Measurements from ENCODE around the gene WDR88.
"Not testable (repeated sequence)": the region's sequence is repeated elsewhere in the genome, so short reads cannot be mapped to it uniquely, and the experiment has no call there.

WDR88 gene

DNA sequence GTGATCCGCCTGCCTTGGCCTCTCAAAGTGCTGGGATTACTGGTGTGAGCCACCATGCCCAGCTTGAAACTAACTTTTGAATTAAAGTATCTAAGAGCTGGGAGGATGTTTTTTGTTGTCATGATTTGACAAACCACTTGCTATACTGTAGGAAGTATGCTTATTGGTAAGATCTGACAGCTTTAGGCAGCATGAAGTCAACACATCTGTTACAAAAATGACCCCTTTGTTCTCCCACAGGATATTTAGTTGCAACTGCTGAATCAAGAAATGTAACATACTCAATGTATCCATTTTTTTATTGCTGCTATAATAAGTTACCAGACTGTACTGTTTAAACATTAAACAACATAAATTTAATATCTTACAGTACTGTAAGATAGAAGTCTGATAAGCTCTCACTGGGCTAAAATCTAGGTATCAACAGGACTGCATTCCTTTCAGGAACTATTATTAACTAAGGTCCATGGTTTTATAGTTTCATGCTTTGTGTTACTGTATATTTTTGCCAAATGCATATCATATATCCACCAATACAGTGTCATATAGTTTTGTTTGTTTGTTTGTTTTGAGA, 39.4 kb downstream of the WDR88 start:
- DNase-seq (ENCODE audit: low spot score), result no peak

DNA sequence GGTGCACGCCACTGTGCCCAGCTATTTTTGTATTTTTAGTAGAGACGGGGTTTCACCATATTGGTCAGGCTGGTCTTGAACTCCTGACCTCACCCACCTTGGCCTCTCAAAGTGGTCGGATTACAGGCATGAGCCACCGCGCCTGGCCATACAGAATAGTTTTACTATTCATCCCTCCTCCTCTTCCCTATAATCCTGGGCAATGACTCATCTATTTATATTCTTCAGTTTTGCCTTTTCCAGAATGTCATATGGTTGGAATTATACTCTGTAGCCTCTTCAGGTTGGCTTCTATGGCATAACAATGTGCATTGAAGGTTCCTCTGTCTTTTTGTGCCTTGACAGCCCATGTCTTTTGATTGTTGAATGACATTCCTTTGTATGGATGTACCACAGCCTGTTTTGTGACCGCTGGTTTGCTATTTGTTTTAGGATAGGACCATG, 40.0 kb downstream of the WDR88 start:
- DNase-seq (ENCODE audit: low spot score), result no peak

DNA sequence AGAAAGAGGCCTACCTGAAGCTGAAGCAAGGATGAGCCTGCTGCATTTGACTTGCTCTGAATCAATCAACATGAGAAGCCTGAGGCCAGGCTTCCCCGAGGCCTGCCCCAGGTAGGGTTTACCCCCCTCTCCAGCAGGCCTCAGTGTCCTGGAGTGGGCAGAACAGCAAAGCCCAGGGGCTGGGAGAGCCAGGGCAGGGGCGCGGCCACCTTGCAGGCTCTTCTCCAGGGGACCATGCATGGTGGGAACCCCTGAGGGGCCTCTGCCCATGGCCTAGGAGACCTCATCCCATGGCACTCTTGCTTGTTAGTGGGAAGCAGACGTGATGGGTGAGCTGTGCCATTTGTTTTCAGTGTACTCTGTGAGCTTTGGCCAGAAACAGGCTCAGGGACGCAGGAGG, 42.3 kb downstream of the WDR88 start:
- no peak for DNase-seq (ENCODE audit: low spot score)

DNA sequence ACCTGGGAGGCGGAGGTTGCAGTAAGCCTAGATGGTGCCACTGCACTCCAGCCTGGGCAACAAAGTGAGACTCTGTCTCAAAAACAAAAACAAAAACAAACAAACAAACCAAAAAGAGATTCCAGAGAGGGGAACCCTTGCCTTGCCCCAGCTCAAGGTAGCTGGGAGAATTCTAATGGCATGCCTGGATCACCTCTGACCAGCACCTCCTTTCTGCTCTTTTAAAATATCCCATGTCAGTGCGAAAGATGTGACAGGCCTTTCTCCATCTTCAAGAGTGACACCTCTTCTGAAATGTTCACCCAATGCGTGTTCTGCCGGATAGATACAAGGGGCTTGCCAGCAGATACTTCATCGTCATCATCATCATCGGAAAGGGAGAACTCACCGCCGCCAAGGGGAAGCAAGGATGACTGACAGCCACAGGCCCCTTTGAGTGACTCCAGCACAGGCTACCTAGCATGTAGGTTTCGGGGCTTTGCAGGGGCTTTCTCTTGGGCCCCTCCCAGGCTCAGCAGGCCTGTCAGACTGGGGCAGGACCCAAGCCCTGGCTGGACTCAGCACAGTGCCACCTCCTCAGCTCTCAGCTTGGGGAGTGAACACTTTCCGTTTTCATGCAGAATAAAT, 43.4 kb downstream of the WDR88 start:
- DNase-seq (ENCODE audit: low spot score), result no peak

DNA sequence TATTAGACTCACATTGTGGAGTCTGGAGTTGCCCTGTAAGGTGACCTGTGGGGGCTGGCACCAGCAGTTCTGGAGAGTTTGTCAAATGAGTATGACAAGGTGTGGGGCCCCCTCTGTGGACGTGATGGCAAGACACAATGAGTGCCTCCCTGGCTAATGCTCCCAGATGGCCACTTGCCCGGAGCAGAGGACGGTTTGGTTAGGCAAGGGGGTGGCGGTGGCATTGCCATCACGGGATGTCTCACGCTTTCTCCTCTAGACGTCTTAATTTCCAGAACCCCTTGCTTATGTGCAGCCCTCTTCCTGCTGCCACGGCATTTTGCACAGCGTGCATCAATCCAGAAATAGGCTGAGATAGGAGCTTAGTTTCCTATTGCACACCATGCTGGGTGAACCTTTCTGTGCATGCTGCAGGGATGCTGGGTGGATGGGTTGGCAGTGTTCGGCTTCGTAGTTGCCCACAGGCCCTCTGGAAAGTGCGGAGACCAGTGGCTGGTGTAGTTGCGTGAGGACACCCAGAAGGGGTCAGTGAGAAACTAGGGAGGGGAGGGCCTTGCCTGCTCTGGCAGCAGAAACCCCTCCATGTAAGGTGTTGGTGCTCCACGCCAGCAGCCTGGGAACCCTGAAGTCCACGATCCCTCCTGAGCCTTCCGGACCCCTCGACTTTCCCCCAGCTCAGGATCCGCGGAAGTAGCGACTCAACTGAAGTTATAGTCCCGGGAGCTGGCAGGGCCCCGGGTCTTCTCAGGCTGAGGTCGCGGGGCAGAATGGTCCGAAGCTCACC, 44.2 kb downstream of the WDR88 start:
- DNase-seq (ENCODE audit: low spot score), result no peak

DNA sequence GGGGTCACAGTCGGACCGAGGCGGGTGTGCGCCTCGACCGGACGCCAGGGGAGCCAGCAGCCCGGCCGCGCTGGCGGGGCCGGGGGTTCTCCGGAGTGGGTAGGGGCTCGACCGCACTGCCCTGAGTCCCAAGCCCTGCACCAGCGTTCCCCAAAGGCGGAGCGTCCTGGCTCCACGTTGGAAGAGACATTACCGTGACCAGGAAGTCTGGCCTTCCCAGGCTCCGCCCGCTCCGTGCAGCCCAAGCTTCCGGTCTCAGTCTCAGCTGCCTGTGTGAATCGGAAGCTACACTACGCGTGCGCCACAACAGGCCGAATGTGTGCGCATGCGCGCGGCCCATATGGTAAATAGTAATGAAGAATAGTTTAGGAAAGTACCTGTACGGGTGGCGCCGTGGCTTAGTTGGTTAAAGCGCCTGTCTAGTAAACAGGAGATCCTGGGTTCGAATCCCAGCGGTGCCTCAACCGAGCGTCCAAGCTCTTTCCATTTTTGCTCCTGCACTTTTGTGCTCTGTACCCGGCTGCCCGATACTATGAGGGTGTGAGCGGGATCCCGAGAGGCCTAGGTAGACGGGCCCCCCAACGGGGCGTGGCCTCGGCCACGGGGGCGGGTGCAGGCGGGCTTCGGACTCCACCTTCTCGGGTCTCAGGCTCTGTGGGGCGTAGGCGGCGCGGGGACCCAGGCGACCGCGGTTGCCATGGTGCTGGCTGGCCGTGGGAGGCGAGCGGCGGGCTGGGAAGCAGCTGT, 44.9 kb downstream of the WDR88 start:
- peak; percentile 99 for DNase-seq (ENCODE audit: low spot score)

DNA sequence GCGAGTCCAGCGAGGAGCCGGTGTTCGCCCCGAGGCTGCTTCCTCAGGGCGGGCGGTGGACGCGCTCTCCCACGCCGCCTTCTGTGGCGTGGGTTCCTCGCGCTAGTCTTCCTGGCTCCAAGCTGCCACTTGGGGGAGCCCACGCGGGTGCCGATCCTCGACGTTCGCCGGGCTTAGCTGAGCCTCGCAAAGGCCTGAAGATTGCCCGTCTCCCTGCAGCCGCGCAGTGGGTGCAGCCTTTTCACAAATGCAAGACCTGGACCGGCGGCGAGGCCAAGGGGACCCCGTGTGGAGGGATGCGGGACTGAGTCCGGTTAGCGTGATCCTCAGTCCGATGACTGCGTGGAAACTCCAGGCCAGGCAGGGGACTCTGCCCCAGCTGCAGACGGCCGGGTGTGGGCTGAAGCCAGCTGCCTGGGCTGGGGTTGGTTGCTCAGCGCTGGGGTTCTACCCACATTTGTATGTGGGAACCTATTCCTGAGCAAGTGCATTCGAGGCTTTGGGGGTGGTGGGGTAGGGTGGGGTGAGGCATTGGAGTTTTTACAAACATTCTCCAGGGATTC, 45.6 kb downstream of the WDR88 start:
- no peak for DNase-seq (ENCODE audit: low spot score)

DNA sequence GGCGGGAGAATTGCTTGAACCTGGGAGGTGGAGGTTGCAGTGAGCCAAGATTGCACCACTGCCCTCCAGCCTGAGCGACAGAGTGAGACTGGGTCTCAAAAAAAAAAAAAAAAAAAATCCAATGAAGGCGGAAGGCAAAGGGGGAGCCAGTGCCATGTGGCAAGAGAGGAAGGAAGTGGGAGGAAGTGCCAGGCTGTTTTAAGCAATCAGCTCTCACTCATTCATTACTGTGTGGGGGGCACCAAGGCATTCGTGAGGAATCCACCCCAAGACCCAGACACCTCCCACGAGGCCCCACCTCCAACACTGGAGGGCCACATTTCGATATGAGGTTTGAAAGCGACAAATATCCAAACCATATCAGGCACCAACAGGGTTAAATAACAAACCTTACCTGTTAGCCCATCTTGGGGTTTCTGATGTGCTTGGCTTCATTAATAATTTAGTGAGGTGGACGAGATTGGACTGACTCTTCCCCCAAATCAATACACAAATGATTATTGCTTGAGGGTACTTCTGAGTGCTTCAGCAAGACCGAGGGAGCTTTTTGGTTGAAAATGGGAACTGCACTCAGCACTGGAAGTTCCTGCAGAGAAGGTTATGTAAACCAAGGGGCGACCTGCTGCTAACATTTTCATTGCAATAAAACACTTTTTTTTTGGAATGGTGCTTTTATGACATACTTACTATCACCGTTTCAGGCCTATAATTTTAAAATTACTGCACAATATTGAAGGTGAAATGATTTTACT, 54.7 kb downstream of the WDR88 start:
- no peak for DNase-seq (ENCODE audit: low spot score)

DNA sequence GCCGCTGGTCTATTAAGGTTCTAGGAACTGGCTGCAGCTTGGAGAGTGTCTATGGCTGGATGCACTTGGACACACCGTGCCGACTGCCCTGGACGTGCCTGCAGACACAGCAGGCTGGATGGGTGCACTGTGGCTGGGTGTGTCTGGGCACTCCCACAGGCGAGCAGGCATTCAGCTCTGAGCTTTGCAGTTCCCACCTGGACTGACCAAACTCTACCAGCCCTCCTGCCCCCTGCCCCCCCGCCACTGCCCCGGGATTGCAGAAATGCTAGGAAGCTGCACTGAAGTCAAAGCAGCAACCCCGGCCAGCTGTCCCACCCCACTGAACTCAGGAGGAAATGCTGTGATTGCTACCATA, 55.2 kb downstream of the WDR88 start:
- no peak for DNase-seq (ENCODE audit: low spot score)

DNA sequence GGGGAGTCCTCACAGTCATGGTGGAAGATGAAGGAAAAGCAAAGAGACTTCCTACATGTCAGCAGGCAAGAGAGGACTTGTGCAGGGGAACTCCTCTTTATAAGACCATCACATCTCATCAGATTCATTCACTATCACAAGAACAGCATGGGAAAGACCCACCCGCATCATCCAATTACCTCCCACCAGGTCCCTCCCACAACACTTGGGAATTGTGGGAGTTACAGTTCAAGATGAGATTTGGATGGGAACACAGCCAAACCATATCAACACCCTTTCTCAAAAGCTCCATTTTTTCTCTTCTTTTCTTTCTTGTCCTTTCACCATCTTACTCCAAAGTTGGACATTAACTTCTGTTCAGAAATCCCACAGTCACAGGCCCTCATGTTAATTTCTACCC, 57.5 kb downstream of the WDR88 start:
- DNase-seq (ENCODE audit: low spot score), result no peak

DNA sequence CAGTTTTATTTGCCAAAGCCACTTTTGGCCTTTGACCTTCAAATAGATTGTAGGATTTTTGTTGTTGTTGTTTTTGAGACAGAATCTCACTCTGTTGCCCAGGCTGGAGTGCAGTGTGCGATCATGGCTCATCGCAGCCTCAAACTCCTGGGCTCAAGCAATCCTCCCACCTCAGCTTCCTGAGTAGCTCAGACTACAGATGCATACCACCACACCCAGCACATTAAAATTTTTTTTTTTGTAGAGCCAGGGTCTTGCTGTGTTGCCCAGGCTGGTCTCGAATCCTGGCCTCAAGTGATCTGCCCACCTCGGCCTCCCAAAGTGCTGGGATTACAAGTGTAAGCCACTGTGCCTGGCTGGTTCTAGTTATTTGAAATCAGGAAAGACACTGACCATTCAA, 59.2 kb downstream of the WDR88 start:
- DNase-seq (ENCODE audit: low spot score), result not testable (repeated sequence)

DNA sequence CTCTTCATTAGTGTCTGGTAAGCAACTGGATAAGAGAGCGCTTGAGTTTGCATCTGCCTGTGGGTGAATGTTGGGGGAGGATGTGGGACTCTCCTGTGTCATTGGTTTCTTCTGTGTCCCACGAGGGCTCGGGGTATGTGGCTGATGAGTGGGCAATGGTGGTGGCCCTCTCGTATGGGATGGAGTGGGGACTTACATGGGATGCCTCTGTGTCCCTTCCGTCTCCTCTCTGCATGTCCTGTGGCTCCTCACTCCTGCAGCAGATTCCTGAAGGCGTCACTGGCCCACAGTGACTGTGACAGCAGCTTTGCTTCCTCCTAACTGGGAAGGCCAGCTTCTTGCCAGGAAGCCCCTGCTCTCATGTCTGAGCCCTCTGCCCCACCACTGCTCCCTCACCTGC, 59.6 kb downstream of the WDR88 start:
- DNase-seq (ENCODE audit: low spot score), result no peak

DNA sequence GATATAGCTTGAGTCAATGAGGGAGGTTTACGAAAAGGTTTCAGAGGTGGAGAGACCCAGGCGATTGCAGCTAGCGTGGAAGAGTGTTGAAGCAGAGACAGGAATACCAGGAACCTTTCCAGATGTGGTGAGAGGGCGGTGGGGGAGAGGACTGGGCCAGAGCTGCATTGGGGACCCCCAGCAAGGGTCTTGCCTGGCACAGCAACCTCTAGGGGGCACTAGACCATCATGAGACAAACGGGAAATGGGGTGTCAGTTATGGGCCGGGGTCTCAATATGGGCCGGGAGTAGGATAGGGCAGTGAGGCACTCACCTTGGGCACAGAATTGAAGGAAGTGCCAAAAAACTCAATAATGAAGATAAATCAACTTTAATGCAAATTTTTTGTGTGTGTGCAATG, 60.1 kb downstream of the WDR88 start:
- DNase-seq (ENCODE audit: low spot score), result no peak

DNA sequence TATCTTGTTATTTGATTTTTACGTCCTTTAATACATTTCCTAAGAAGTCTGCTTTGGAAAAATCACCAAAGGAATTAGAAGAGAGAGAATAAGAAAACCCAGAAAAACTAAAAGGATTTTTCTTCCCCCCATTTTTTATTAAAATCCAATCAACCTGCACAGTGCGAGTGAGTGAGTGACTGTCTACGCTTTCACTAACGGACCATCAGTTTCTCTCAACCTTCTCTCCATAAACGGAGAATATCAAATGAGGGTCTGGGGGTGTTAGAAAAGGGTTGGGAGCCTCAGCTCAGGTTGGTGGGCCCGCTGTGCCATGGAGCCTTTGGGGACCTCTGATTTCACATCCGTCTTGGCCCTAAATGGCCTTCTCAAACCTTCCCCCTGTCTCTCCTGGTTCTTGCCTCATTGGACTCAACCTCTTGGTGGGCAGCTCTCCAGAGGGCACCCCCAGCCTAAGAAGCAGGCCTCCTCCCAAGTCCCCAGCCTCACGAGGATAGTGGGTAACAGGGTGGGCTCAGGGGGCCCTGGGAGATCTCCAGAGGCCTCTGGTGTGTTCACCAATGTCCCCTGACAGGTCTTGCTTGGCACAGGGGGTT, 61.5 kb downstream of the WDR88 start:
- no peak for DNase-seq (ENCODE audit: low spot score)

DNA sequence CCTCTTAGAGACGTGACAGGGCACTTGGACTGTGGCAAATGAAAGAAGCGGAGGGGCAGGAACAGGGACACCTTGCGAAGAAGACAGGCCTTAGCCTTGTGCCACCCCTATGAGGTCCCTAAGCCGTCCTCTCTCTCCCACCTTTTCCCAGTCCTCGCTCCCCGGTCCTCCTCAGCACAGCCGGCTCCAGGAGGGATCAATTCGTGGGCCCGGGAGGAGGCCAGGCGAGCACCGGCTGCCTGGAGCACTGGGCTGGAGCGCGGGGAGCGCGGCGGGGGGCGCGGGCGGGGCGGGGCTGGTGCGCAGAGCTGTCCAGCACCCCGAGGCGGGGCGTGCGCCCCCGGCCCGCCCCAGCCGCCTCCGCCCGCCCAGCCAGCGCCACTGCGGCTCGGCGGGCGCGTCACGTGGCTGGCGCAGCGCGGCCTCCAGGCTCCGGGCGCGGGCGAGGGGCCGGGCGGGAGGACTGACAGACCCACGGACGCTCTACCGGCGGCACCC, 62.0 kb downstream of the WDR88 start, which contains the start of gene LRP3:
Gene LRP3, plus strand, starts transcription at position 466 of the 498 bp plus-strand sequence. CDS start 456 bp downstream, outside the sequence.
- no peak for DNase-seq (ENCODE audit: low spot score)

DNA sequence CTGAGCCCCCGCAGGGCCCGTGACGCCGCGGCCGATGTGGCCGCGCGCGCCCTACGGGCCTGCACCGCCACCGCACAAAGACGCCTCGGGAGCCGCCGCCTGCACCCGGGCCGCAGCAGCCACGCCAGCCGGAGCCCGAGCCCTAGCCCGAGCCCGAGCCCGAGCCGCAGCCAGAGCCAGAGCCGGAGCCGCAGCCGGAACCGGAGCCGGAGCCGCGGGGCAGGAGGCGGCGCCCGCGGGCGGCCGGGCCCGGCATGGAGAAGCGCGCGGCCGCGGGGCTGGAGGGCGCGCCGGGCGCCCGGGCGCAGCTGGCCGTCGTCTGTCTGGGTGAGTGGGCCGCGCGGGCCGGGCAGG, 62.6 kb downstream of the WDR88 start:
- no peak for DNase-seq (ENCODE audit: low spot score)

DNA sequence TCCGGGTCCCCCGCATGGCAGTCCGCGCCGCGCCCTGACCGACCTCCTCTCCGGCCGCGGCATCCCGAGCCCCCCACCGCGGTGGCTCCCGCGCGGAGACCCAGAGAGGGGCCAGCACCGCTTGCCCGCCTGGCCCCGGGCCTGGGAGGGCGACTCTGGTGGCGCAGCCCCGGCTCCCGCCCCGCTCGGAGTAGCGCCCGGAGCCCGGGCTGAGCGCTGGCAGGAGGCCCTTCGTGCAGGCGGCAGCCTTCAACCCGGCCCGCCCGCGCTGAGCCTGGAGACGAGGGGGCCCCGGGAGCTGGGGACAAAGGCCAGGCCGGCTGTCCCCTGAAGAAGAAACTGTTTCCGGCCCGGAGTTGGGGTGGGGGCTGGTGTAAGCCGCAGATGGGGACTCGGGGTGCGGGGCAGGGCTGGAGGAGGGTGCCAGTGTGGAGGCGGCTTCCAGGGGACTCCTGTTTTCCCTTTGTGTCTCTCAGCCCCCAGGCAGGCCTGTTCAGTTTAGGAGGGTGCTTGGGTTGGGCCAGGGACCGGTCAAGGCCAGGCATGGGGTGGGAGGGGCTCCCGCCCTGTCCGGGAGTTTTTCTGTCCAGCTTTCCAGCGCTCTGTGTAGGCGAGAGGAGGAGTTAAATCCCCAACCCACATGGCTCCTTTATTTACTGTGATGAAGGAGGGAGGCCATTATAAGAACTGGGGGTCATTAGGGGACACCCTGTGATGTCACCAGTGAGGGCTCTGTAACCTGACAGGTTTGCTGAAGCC, 63.2 kb downstream of the WDR88 start:
- no peak for DNase-seq (ENCODE audit: low spot score)

DNA sequence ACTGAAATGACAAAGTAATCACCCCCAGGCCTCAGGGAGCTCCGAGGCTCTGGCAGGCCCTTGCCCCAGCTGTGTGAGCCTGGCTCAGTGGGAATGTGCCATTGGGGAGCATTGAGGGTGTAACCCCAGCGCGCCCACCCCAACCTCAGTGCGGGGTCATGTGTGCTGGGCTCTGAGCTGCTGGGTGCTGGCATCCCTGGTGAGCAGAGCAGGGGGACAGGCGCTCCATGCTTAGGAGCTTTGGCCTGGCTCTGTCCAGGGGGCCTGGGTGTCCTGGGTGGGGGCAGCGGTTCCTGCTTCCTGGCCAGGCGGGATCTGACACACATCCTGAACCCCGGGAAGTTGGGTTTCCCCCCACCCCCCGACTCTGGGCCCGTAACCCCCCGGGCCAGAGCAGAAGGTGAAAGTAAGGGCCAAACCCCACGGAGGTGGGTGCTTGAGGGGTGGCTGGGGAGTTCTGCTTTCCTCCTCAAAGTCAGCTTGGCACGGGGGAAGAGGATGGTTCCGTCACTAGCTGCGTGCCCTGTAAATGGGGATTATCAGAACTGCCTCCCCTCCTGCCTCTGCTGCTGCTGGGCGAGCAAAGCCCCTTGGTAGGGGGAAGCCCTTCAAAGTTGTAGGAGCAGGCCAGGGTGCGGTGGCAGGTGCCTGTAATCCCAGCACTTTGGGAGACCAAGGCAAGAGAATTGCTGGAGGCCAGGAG, 63.9 kb downstream of the WDR88 start:
- DNase-seq (ENCODE audit: low spot score), result no peak

DNA sequence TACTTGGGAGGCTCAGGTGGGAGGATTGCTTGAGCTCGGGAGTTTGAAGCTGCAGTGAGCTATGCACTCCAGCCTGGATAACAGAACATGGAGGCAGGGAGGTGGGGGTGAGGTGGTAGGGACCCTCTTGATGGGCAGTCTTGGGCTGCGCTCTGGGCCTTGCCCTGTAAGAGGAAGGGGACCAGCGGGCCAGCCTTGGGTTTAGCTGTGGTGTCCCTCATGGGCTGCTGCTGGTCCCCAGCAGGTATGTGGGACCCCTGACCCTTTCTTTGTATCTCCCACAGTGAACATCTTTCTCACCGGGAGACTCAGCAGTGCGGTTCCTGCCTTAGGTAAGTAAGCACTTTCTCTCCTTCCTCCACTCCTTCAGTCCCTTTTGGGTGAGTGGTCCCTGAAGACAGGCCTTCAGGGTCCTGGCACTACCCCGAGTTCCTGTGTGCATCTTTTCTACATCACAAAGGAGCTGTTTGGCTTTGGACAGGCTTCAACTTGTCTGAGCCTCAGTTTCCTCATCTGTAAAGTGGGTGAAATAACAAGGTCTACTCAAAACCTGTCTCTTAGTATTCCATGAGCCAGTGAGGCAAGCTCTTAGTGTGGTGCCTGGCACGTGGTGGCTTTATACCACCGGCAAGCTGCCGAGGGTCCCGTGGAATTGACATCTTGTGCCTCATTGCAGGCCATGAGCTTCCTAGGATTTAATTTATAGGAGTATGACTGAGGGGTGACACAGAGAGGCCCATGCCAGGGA, 64.7 kb downstream of the WDR88 start:
- DNase-seq (ENCODE audit: low spot score), result no peak
